Measurements from ENCODE around the gene OSCP1.

The OSCP1 gene

DNA sequence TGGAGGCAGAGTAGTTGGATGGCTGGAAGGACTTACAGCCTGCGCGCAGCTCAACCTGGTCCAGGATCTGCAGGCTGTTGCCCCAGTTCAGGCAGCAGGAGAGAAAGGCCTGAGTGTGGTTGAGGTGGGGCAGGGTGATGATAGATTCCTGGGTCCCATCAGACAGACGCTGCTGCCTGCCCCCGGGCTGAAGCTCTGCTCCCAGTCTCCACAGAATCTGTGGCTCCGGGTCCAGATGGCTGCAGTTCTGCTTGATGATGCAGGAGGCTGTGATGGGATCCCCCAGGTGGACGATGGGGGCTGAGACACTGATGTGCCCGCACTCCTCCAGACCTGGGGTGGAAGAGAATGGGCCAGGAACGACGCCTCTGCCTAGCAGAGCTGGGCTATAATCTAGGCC, 25.1 kb upstream of the OSCP1 start:
- DNase-seq (ENCODE audit: low read depth, low spot score): no peak

DNA sequence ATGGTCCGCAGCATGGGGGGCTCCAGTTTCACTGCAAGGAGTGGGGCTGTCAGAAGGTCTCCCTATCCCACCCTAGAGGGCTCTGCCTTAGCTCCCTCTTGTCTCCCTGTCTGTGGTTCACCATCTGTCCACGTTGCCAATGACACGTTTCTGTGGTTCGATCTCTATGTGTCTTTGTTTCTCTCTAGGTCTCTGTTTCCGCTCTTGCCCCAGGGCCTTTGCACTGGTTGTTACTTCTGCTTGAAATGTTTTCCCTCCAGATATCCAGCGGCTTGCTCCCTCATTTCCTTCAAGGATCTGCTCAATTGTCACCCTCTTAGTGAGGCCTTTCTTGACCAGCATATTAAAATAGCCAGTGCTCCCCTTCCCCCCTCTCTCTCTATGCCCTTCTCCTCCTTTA, 22.4 kb upstream of the OSCP1 start:
- DNase-seq (ENCODE audit: low read depth, low spot score): no peak

DNA sequence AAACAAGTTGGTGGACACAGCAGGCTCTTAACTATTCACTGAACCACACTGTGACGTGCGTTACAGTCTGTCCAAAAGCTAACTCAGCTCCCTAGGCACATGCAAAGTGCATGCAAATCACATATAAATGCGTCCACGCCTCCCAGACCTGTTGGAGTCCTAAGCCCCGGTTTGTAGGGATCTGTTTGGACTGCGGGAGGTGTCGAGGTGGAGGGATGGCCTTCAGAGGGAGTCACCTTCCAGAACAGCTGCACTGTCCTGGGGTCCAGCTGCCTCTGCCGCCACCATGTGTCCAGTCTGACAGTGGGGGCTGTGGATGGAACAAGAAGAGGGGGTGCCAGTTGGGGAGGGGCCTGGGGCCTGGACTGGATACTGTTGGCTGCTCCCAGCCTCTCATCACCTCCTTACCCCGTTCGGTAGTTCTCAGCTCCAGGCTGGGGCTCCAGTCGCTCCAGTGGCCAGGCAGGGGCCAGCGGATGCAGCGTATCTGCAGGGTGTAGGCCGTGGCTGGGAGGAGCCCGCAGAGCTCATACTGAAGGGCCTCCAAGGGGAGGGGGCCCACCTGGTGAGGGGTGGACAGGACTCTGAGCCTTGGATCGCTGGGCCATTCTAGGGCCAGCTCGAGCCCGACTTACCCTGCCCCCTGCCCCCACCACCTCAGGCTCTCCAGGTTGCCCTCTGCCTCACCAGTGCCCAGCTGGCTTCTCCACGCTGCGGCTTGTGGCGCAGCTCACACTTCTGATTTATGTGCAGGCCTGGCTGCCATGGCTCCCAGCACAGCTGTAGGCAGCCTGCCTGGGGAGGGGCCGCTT, 21.8 kb upstream of the OSCP1 start:
- DNase-seq (ENCODE audit: low read depth, low spot score): no peak

DNA sequence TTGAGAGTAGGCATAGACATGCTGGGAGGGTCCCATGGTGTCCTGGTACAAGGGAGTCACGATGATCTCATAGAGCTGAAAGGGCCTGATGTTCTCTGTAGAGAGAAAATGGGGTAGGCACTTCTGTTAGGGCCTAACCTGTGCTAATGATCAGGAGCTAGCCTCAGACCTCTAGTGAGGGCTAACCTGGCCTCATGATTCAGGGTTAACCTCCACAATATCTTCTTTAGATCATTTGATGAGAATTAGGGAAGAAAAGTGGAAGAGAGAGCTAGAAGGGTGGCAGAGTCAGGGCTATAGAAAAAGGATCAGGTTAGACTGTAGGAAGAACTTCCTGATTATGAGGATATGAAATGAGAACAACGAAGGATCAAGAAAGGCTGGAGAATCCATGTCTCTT, 18.9 kb upstream of the OSCP1 start:
- DNase-seq (ENCODE audit: low read depth, low spot score): no peak

DNA sequence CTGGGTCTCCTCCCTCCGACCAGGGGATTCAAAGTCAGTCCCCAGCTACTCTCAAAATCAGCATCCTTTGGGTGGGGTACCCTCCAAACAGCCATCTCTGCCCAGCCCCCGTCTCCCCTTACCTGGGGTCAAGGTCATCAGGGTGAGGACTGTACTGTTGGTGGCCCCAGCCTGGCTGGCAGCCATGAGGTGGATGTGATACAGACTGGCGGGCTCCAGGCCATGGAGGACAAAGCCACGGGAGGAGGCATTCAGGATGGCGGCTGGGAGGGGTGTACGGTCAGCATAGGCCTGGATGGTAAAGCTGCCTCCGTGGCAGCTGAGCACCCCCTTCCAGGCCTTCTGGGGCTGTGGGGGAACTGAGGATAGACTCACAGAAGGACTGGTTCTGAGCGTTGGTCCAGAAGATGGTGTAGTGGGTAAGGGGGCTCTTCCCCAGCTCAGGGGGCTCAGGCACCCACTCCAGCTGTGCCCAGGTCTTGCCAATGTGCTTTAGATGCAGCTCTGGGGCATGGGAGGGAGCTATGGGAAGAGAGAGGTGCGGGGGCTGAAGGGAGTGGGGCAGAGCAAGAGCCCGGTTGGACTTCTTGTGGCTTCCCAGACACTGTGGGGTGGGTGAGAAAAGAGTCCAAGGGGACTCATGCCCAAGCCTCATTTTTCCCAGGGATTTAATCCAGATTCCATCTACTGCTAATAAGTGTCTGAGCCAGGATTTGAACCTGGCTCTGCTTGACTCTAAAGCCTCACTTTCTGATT, 17.6 kb upstream of the OSCP1 start:
- DNase-seq (ENCODE audit: low read depth, low spot score): no peak

DNA sequence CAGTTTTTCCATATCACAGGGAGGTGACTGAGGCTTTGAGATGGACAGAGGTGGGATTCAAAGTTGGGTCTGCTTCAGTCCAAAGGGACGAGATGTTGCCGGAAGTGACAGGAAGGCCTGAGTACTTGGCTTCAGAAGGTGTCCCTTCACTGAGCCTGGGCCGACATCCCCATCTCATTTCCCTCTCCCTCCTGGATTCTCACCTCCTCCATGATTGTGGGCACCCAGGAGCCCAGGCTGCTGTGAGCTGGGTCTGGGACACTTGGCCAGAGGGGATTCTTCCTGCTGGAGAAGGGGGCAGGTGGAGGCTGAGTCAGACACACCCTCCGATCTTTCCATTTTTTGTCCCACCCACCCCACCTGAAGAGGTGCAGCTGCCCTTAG, 16.8 kb upstream of the OSCP1 start:
- DNase-seq (ENCODE audit: low read depth, low spot score): no peak

DNA sequence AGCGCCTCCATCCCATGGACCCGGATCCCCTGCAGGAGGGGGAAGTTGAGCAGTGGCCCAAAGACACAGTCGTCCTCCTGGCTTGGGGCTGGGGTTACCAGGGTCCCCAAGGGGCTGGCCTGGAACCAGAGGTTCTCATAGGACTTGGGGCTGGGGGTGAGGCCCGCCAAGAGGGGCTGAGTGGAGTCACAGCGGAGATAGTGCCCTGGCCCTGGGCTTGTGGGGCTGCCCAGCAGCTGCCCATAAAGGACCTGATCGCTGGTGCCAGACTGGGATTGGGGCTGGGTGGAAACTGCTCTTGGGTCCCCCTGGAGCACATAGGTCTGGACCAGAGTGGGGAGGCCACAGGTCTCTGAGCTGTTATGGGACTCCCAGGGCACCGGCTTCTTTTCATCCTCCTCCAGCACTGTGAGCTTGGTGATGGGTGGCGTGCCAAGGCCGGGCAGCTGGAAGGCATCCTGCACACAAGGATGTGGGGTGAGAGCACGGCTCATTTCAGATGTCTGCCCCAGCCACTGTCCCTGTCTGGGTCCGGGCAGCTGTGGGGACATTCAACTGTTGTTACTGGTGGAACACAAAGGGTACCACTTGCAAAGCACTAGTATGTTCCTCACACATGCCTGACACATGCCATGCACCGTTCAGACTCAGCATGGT, 16.2 kb upstream of the OSCP1 start:
- DNase-seq (ENCODE audit: low read depth, low spot score): no peak

DNA sequence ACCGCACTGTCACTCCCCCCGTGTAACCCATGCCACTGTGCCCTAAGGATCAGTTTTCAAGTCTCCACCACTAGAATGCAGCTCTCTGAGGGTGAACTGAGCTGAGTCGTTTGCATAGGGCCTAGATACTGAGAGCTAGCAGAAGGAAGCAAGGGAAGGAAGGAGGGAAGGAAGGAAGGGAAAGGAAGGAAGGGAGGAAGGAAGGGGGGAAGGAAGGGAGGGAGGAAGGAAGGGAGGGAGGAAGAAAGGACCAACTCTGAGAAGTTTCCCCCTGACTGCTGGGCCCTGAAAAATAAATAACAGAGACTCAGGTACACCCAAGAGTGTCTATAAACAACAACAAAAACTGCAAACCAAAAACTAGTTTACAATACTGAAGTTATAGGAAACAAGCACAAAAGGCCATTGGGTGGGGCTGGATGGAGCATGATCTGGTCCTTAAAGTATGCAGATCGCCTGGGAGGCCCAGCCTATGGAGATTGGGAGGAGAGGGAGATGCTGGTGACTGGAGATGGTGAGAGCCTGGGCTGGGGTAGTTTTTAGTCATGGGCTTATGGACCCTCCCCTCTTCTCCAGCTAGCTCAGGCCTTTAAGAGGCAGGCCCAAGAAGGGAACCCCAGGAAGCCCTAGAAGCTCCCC, 15.6 kb upstream of the OSCP1 start:
- DNase-seq (ENCODE audit: low read depth, low spot score): no peak

DNA sequence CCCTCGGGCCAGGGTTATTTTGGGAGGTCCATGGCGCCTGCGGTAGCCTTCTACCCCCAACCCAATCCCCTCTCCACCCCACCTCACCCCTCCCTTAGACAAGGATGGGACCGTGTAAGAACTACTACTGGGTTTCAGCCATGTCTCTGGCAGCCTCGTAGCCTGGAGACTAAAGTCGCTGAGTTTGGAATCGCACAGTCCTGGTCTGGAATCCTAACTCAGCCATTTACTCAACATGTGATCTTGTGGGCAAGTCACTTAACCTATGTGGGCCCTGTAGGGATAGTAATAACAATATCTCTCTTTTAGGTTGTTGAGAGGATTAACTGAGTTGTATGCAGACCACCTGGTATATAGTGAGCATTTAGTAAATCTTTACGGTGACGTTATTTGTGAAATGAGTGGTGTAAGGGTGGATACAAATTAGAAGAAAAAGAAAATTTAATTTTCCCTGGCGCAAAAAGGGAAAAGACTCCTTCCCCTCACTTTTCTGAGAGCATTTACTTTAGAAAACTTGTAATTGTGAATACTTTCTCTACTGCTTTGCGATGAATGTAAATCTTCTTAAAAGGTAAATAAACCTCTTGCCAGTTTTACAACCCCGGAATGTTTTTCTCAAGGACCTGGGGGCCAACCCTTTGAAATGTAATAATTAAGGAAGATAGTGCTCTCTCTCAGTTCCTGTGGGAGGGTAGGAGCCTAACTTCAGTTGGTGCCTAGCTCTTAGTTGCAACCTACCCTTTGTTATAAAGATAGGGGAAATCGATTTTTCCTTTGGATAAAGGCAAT, 14.5 kb upstream of the OSCP1 start:
- DNase-seq (ENCODE audit: low read depth, low spot score): no peak

DNA sequence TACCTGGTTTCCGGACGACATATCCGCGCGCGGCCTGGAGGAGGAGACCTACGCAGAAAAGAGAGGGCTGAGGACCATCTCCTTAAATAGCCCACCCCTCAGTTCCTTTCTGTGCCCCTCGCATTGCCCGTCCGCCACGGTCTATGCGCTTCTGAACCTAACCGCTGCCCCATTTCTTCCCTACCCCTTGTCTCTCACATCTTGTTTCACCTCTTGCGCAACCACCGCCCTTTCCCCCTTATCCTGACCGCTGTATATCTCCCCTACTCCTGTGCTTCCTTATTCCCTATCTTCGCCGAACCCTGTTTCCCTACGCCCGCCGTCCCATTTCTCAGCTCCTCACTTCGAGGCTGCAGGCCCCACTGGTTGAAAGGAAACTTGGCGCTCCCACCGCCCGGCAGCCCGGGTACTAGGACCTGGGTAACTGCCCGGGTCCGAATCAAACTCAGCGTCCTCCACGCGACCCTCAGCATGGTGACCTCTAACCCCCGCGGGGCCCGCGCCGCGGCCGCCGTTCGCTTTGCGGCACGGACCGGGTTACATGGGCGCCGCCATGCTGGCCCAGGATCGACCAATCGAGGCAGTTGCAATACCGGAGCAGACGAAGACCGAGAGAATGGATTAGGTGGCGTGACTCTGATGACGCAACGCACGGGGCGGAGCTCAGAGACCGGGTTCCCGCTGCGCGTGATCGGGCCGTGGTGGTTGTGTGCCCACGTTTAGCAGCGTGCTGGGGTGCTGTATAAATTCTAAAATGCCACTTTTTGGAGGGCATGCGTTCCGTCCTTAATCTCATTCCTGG, 13.8 kb upstream of the OSCP1 start, which contains the start of gene MRPS15:
MRPS15 (minus strand) TSS at position 582 of the 802 bp plus-strand sequence; CDS start at position 473, 109 bp downstream.
- peak; percentile 89 for DNase-seq (ENCODE audit: low read depth, low spot score)

DNA sequence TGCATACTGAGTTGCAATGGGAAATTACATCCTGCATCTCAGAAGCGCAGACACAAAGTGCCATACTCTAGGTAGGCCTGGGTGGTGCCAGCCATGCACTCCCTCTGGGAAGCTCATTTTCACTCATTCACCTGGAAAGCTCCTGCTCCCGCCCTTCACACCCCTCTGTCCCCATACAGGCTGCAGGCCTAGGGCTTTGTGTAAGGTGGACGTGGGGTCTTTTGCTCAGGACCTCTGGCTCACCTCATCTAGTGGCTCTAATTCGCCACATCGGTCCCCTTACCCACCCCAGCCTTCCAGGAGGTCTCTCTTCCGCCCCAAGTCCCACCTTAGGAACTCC, 13.2 kb upstream of the OSCP1 start:
- no peak for DNase-seq (ENCODE audit: low read depth, low spot score)

DNA sequence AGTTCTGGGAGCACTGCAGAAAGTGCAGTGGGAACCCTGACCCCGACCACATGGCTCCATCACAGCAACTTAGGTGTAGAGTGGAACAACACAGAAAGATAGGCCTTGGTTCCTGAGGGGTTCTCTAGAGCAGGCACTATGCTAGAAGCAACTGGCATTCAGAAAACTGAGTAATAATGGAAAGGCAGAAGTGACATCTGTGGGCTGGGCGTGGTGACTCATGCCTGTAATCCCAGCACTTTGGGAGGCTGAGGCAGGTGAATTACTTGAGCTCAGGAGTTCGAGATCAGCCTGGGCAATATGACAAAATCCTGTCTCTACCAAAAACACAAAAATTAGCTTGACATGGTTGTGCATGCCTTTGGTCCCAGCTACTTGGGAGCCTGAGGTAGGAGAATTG, 8.7 kb upstream of the OSCP1 start:
- no peak for DNase-seq (ENCODE audit: low read depth, low spot score)

DNA sequence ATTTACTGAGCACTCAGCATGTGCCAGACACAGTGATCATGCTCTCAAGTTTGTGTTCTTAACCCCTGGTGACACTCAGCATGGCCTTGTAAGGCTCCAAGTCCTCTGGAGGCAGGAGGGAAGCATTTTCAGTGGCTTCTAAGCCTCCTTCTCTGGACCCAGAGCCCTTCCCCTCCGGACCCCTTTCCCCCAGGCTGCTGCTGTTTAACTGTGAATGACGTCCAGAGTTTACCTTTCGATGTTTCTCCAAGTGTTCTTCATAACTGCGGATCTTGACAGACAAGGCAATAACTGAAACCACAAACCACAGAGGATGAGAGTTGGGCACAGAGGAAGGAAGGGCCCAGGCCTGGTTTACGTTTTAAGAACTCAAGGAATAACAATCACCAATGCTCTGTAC, 7.4 kb upstream of the OSCP1 start:
- no peak for DNase-seq (ENCODE audit: low read depth, low spot score)

DNA sequence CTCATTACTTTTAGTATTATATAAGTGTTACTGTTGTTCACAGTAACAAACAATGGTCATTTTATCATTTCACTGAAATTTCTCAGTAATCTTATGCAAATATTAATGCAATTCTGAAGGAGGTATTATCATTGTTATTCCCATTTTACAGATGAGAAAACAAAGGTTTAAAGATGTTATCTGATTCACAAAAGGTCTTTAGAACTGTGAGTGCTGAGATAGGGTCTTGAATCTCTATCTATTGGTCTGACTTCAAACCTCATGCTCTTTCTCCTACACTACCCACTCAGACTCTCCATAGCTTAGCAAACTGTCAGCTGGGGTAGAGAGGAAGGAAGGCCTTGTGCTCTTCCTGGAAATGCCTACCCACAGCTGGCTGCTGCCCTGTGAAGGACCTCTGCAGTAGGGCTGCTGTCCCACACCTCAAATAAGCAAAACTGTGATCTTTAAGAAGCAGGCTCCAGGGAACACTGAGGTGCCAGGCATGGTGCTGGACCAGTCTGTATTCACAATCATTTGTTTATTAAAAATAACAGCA, 6.2 kb upstream of the OSCP1 start:
- DNase-seq (ENCODE audit: low read depth, low spot score): no peak

DNA sequence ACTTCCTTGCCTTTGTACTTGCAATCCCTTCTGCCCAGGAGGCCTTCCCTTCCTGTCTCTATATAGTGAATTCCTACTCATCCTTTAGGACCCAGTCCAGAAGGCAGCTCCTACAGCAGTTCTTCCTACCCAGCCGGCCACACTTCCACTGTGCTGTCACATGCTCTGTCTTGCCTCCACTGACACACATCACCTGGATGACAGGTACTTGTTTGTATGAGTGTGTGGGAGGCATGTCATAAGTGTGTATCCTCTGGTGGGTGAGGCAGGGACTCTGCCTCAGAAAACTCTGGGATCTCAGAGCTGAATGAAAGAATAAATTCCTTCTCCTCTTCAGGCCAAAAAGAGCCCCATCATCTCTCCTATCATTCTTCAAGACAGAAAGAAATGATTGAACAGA, 5.1 kb upstream of the OSCP1 start:
- no peak for DNase-seq (ENCODE audit: low read depth, low spot score)

DNA sequence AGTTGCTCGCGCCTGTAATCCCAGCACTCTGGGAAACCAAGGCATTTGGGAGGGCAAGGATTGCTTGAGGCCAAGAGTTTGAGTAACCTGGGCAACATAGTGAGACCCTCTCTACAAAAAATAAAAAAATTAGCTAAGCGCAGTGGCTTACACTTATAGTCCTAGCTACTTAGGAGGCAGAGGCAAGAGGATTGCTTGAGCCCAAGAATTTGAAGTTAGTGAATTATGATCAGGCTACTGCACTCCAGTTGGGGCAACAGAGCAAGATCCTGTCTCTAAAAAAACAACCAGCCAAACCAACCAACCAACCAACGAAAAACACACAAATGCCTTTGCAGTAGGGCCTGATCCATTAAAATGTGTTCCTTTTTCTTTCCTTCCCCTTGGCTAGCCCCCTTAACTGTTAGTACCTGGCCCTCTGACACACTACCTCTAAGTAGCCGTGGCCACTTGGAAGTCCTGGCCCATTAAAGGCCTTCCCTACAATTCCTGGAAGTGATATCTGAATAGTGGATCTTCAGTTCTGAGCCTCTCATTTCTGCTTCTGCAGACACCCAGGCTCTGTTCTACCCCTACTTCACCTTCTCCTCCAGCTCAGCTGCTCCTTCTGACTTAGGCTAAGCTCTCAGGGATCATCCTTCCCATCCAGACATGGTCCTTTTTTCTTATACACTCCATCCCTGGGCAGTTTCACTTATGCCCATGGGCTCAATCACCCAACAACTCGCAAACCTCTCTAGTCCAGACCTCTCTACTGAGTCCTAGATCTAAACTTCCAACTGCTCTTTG, 3.5 kb upstream of the OSCP1 start:
- no peak for DNase-seq (ENCODE audit: low read depth, low spot score)

DNA sequence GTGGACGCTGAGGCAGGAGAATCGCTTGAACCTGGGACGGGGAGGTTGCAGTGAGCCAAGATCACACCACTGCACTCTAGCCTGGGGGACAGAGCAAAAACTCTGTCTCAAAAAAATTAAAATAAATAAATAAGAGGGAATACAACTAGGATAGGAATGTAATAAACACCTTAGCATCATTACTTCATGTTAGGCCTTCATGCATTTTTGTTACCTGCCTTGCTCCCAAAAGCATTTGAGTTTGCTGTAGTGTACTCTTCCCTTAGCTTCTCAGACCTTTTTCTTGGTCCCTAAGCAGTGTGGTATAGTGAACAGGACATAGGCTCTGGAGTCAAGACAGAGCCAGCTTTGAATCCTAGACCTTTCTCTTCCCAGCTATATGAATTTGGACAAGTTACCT, 2.8 kb upstream of the OSCP1 start:
- no peak for DNase-seq (ENCODE audit: low read depth, low spot score)

DNA sequence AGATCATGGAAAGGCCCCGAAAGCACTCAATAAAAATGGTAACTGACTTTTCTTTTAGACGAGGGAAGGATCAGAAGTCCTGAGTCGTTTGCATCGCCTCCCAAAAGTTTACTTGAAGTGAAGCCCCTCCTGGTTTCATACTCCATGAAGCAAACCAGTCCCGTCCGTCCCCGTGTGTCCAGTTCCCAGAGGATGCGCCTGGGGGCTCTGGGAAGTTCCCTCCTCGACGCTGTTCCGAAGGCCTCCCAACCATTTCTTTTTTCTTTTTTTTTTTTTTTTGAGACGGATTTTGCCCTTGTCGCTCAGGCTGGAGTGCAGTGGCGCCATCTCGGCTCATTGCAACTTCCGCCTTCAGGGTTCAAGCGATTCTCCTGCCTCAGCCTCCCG, 661 bp upstream of the OSCP1 start:
- DNase-seq (ENCODE audit: low read depth, low spot score): no peak

DNA sequence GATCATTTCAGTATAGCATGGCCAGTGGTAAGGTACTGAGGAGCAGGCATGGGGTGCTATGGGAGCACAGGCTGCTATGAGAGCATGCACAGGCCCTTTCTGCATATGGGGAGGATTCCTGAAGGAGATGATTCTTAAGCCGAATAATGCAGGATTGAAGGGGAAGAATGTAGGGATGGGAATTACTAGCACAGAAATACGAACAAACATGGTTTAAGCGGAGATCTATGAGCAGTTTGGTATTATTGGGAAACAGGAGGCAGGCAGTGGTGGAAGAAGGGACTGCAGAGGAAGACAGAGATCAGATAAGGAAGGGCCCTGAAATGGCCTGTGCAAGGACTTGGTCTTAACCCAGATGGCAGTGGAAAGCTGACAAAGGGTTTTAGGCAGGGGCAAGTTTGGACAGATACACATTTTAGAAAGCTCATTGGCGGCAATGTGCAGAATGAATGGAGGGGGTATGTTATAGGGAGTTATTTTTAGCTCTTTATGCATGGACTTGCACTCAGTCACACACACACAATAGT, 1.7 kb downstream of the OSCP1 start:
- no peak for DNase-seq (ENCODE audit: low read depth, low spot score)

All from iPS DF 19.7 (cell line).